NB4 (cell line): ENCODE results near the gene HOXA5.

Experiments
- MYC ChIP-seq: IDR thresholded peaks from 2 replicates; pipeline ENCODE4 v1.6.1; 2011; ENCODE audit warnings: low read depth, low read length
- POLR2A ChIP-seq: IDR thresholded peaks from 2 replicates; pipeline ENCODE4 v1.6.1; 2011; ENCODE audit warnings: mild to moderate bottlenecking; ENCODE audit not compliant: insufficient read length; ENCODE audit errors: extremely low read depth
- TF ChIP-seq, protein P1 (sequence below): IDR thresholded peaks from one replicate; pipeline ENCODE4 v1.5.1; 2012; ENCODE audit warnings: low read depth, low read length
- TF ChIP-seq, protein P2 (sequence below): IDR thresholded peaks from 2 replicates; pipeline ENCODE4 v1.6.1; 2011; ENCODE audit warnings: low read depth, low read length

DNA sequence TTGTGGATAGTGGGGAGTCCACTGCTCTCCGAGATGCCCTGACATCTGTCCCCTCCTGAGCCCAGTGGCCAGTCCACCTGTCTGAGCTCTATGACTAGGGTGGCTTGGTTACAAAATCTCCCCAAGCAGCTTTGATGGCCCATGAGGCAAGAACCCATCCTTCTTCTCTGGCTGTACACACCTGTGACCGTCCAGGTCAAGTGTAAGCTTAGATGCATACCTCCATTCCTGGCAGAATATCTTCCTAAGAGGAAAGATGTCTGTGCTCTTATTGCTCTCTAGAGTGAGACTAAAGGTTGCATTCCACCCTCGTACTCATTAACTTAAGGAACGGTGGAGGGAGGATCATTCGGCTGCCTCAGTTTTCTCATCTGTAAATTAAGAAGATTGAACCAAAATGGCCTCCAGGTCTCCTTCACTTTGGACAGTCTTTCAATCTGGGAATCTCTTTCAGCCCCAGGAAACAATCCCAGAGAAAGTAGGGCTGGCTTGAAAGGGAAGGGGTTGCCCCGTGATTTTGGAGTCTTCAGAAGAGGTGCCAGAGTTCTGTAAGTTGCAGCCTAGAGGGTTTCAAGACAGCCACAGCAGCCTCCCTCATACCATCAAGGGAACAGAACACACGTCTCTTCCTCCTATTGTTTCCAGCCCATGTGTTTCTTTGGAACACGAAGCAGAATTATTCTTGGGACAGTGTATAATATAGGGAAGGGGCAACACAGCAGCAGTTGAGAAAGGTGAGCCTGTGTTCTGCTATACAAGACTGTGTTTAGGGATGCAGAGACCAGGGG lies 18.4 kb downstream of the HOXA5 start:
- TF ChIP-seq, protein P1, sequence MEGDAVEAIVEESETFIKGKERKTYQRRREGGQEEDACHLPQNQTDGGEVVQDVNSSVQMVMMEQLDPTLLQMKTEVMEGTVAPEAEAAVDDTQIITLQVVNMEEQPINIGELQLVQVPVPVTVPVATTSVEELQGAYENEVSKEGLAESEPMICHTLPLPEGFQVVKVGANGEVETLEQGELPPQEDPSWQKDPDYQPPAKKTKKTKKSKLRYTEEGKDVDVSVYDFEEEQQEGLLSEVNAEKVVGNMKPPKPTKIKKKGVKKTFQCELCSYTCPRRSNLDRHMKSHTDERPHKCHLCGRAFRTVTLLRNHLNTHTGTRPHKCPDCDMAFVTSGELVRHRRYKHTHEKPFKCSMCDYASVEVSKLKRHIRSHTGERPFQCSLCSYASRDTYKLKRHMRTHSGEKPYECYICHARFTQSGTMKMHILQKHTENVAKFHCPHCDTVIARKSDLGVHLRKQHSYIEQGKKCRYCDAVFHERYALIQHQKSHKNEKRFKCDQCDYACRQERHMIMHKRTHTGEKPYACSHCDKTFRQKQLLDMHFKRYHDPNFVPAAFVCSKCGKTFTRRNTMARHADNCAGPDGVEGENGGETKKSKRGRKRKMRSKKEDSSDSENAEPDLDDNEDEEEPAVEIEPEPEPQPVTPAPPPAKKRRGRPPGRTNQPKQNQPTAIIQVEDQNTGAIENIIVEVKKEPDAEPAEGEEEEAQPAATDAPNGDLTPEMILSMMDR, result no peak
- no peak for TF ChIP-seq POLR2A
- TF ChIP-seq, protein P2, sequence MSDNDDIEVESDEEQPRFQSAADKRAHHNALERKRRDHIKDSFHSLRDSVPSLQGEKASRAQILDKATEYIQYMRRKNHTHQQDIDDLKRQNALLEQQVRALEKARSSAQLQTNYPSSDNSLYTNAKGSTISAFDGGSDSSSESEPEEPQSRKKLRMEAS, result no peak
- TF ChIP-seq MYC, result no peak
